Lower leg skin (tissue), 4 donors: Measurements from ENCODE around the gene MMEL1. TPM values are rescaled to one million over a fixed set of nuclear protein-coding genes. Genes with fewer than 3 reads are reported as not detected.

Experiments used
- DNase-seq, 2 donors: peaks; one replicate each; pipeline ENCODE4 v3.0.0-alpha.2; 2019; ENCODE audit warnings: low spot score in 2 of 2
- H3K4me3 ChIP-seq: fragments of 200-600 bp; sonication (generic); 2 replicates; pipeline ENCODE4 v1.5.1; 2017; ENCODE audit warnings: mild to moderate bottlenecking, low read depth; ENCODE audit not compliant: poor library complexity, severe bottlenecking
- CTCF ChIP-seq, 3 donors: fragments of 450-650 bp; IDR thresholded peaks; one replicate each; pipeline ENCODE4 v1.5.1; 2016; ENCODE audit warnings: antibody characterized with exemption in 3 of 3, mild to moderate bottlenecking in 3 of 3, moderate library complexity in 2 of 3
- POLR2A ChIP-seq, 2 donors: fragments of 450-650 bp; IDR thresholded peaks; one replicate each; pipeline ENCODE4 v1.6.1; 2016 to 2017; ENCODE audit warnings: antibody characterized with exemption in 2 of 2, mild to moderate bottlenecking in 1 of 2, moderate library complexity in 1 of 2
- WGBS, 2 donors: methylation state at CpG; one replicate each; pipeline ENCODE4 v1.1.5; 2018; 5-methylcytosine and 5-hydroxymethylcytosine counted together
- intact Hi-C: fragments of 100-400 bp; cut with DNase I; formaldehyde crosslinking; loops from one replicate; pipeline ENCODE4 v1.15.0; 2023; ENCODE audit warnings: low total_unique reads
- total RNA-seq, 4 donors: library from RNA; depleted of rRNA; stranded (reverse); fragments of >200 nt; gene quantifications; one replicate each; pipeline ENCODE4 v1.1.0, GENCODE V29; 2016

MMEL1 gene
- total RNA-seq, 4 donors from 2014 or later = 0.27 to 3.5 (median 1.6) TPM

- no peak for TF ChIP-seq POLR2A (IDR thresholded peaks at IDR 0.05)
- no peak for TF ChIP-seq CTCF (IDR thresholded peaks at IDR 0.05)
- intact Hi-C loops = no loop called here
- peak in 1 of 2 donors; percentile 80 for DNase-seq
- WGBS, 2 donors = 17 to 21% methylated on average over 21 to 24 of the region's 24 CpGs
- H3K4me3 ChIP-seq = peak overlapping the region; percentile 55
These were observed 10.7 kb upstream of the MMEL1 start for GRCh38 chr1:2643414-2644077.

GRCh38 chr1:2642560-2643413 is 10.0 kb upstream of the MMEL1 start:
- H3K4me3 ChIP-seq = peak overlapping the region; percentile 55
- peak; percentile 83 to 97 for DNase-seq
- TF ChIP-seq CTCF (IDR thresholded peaks at IDR 0.05) = no peak
- TF ChIP-seq POLR2A (IDR thresholded peaks at IDR 0.05) = no peak
- WGBS, 2 donors = 0 to 1% methylated on average over 45 to 62 of the region's 84 CpGs
- intact Hi-C loops = no loop called here

- H3K4me3 ChIP-seq = peak overlapping the region; percentile 55
- intact Hi-C loops = no loop called here
- WGBS, 2 donors = 25 to 41% methylated on average over 10 to 11 of the region's 11 CpGs
- no peak for TF ChIP-seq POLR2A (IDR thresholded peaks at IDR 0.05)
- no peak for TF ChIP-seq CTCF (IDR thresholded peaks at IDR 0.05)
- DNase-seq = peak in 1 of 2 donors; percentile 80
These were observed 9.3 kb upstream of the MMEL1 start for GRCh38 chr1:2642131-2642559.

- intact Hi-C loops = no loop called here
These were observed 8.7 kb upstream of the MMEL1 start for GRCh38 chr1:2641381-2642130.

More at GRCh38 chr1:2641381-2642130, 8.7 kb upstream of the MMEL1 start:
- DNase-seq = peak in 1 of 2 donors; percentile 84
- no peak for TF ChIP-seq CTCF (IDR thresholded peaks at IDR 0.05)
- TF ChIP-seq POLR2A (IDR thresholded peaks at IDR 0.05) = no peak
- 87 to 92% methylated on average over 22 to 27 of the region's 34 CpGs for WGBS, 2 donors
- no peak overlapping the region for H3K4me3 ChIP-seq
